Non-pigmented ciliary epithelial cell (primary cell): ENCODE data around the gene RNF180.
"Not testable (repeated sequence)": the region's sequence is repeated elsewhere in the genome, so short reads cannot be mapped to it uniquely, and the experiment has no call there.

Experiments used
- DNase-seq: peaks from one replicate; pipeline ENCODE4 v3.0.0-alpha.2; 2010; ENCODE audit warnings: low read depth

RNF180 gene

GRCh38 chr5:64397552-64397951 lies 231.9 kb downstream of the RNF180 start:
- DNase-seq, result no peak

- DNase-seq, result not testable (repeated sequence)
Observed at GRCh38 chr5:64398735-64399134, 233.1 kb downstream of the RNF180 start.

DNA sequence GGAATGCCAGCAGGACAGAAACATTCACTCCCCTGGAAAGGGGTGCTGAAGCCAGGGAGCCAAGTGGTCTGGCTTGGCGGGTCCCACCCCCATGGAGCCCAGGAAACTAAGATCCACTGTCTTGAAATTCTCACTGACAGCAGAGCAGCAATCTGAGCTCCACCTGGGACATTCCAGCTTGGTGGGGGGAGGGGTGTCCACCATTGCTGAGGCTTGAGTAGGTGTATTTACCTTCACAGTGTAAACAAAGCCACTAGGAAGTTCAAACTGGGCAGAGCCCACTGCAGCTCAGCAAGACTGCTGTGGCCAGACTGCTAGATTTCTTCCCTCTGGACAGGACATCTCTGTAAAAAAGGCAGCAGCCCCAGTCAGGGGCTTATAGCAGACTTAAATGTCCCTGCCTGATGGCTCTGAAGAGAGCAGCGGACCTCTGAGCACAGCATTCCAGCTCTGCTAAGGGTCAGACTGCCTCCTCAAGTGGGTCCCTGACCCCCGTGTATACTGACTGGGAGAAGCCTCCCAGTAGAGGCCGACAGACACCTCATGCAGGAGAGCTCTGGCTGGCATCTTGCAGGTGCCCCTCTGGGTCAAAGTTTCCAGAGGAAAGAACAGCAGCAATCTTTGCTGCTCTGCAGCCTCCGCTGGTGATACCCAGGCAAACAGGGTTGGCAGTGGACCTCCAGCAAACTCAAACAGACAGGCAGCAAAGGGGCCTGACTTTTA lies 241.6 kb downstream of the RNF180 start:
- DNase-seq, result not testable (repeated sequence)

GRCh38 chr5:64417390-64417789 lies 251.7 kb downstream of the RNF180 start:
- DNase-seq, result no peak

GRCh38 chr5:64418013-64418412 lies 252.4 kb downstream of the RNF180 start:
- no peak for DNase-seq
